HepG2 (cell line): ENCODE data around the gene ZNF597. TPM values are rescaled to one million over a fixed set of nuclear protein-coding genes. Genes with fewer than 3 reads are reported as not detected.

Experiments
- CBX1 ChIP-seq: IDR thresholded peaks from one replicate; pipeline ENCODE4 v1.6.1; 2016; ENCODE audit warnings: antibody characterized with exemption, low read depth
- CENPX ChIP-seq: sonication (generic); formaldehyde crosslinking; IDR thresholded peaks from 2 replicates; pipeline ENCODE4 v1.9.0; 2021; ENCODE audit warnings: mild to moderate bottlenecking, missing genetic modification reagents, moderate library complexity
- FOSL2 ChIP-seq: sonication (generic); formaldehyde crosslinking; IDR thresholded peaks from 2 replicates; pipeline ENCODE4 v1.4.0; 2020; ENCODE audit warnings: missing genetic modification reagents
- HCFC1 ChIP-seq: fragments of 150-350 bp; IDR thresholded peaks from 2 replicates; pipeline ENCODE4 v1.6.1; 2014; ENCODE audit warnings: low read depth, low read length
- IKZF1 ChIP-seq: fragments of 450-650 bp; IDR thresholded peaks from 2 replicates; pipeline ENCODE4 v1.7.1; 2016
- JUN ChIP-seq: sonication (generic); formaldehyde crosslinking; IDR thresholded peaks from 2 replicates; pipeline ENCODE4 v1.4.0; 2020; ENCODE audit warnings: mild to moderate bottlenecking, missing genetic modification reagents
- KDM2A ChIP-seq: sonication (generic); formaldehyde crosslinking; IDR thresholded peaks from 2 replicates; pipeline ENCODE4 v1.4.0; 2020; ENCODE audit warnings: low read depth, missing genetic modification reagents, borderline replicate concordance
- NFKB2 ChIP-seq: sonication (generic); formaldehyde crosslinking; IDR thresholded peaks from 2 replicates; pipeline ENCODE4 v1.4.0; 2020; ENCODE audit warnings: missing genetic modification reagents, borderline replicate concordance
- NFYC ChIP-seq: IDR thresholded peaks from 2 replicates; pipeline ENCODE4 v1.6.1; 2016; ENCODE audit warnings: missing genetic modification reagents, missing compliant biosample characterization
- RNF2 ChIP-seq: fragments of 450-650 bp; conservative IDR thresholded peaks from 2 replicates; pipeline ENCODE4 v1.6.1; 2016; ENCODE audit warnings: low read depth
- RNF219 ChIP-seq: sonication (generic); formaldehyde crosslinking; IDR thresholded peaks from 2 replicates; pipeline ENCODE4 v1.5.0; 2020; ENCODE audit warnings: mild to moderate bottlenecking, missing genetic modification reagents
- SALL1 ChIP-seq: sonication (generic); formaldehyde crosslinking; IDR thresholded peaks from 2 replicates; pipeline ENCODE4 v1.8.0; 2022; ENCODE audit warnings: mild to moderate bottlenecking, missing genetic modification reagents
- SIN3B ChIP-seq: fragments of 150-350 bp; IDR thresholded peaks from 2 replicates; pipeline ENCODE4 v1.6.1; 2014; ENCODE audit warnings: low read length
- SRSF1 ChIP-seq: fragments of 200-400 bp; formaldehyde crosslinking; optimal IDR thresholded peaks from 2 replicates; pipeline ENCODE3; 2017; ENCODE audit warnings: mild to moderate bottlenecking, low read depth, low read length, moderate library complexity
- TEAD3 ChIP-seq: optimal IDR thresholded peaks from 2 replicates; pipeline ENCODE3; 2016; ENCODE audit warnings: borderline replicate concordance
- XRCC5 ChIP-seq: fragments of 200-400 bp; formaldehyde crosslinking; optimal IDR thresholded peaks from 2 replicates; pipeline ENCODE3; 2017; ENCODE audit warnings: mild to moderate bottlenecking, low read length
- ZBTB20 ChIP-seq: sonication (generic); formaldehyde crosslinking; IDR thresholded peaks from 2 replicates; pipeline ENCODE4 v1.8.1; 2023; ENCODE audit warnings: missing genetic modification reagents, low read depth, mild to moderate bottlenecking, borderline replicate concordance
- ZBTB43 ChIP-seq: sonication (generic); formaldehyde crosslinking; conservative IDR thresholded peaks from 2 replicates; pipeline ENCODE4 v1.4.0; 2020; ENCODE audit warnings: missing genetic modification reagents
- ZFP41 ChIP-seq: sonication (generic); formaldehyde crosslinking; IDR thresholded peaks from 2 replicates; pipeline ENCODE4 v1.4.0; 2020; ENCODE audit warnings: mild to moderate bottlenecking, missing genetic modification reagents, borderline replicate concordance
- ZMYM4 ChIP-seq: sonication (generic); formaldehyde crosslinking; IDR thresholded peaks from 2 replicates; pipeline ENCODE4 v1.8.1; 2023; ENCODE audit warnings: mild to moderate bottlenecking, missing genetic modification reagents
- ZNF101 ChIP-seq: sonication (generic); formaldehyde crosslinking; IDR thresholded peaks from 2 replicates; pipeline ENCODE4 v1.4.0; 2020; ENCODE audit warnings: mild to moderate bottlenecking, low read depth, missing genetic modification reagents, borderline replicate concordance
- ZNF205 ChIP-seq: IDR thresholded peaks from 2 replicates; pipeline ENCODE4 v1.6.1; 2018; ENCODE audit warnings: missing biosample characterization, missing genetic modification reagents
- ZNF329 ChIP-seq: sonication (generic); formaldehyde crosslinking; IDR thresholded peaks from 2 replicates; pipeline ENCODE4 v1.9.0; 2021; ENCODE audit warnings: low read depth, mild to moderate bottlenecking, missing genetic modification reagents
- ZNF33A ChIP-seq: sonication (generic); formaldehyde crosslinking; IDR thresholded peaks from 2 replicates; pipeline ENCODE4 v1.5.1; 2020; ENCODE audit warnings: missing genetic modification reagents, mild to moderate bottlenecking, moderate library complexity, borderline replicate concordance
- ZNF383 ChIP-seq: sonication (generic); formaldehyde crosslinking; IDR thresholded peaks from 2 replicates; pipeline ENCODE4 v1.4.0; 2020; ENCODE audit warnings: missing genetic modification reagents, mild to moderate bottlenecking, borderline replicate concordance
- ZNF562 ChIP-seq: sonication (generic); formaldehyde crosslinking; IDR thresholded peaks from 2 replicates; pipeline ENCODE4 v1.8.0; 2022; ENCODE audit warnings: missing genetic modification reagents, borderline replicate concordance
- ZNF777 ChIP-seq: sonication (generic); formaldehyde crosslinking; IDR thresholded peaks from 2 replicates; pipeline ENCODE4 v1.4.0; 2020; ENCODE audit warnings: missing genetic modification reagents
- ZSCAN20 ChIP-seq: sonication (generic); formaldehyde crosslinking; IDR thresholded peaks from 2 replicates; pipeline ENCODE4 v1.4.0; 2020; ENCODE audit warnings: missing genetic modification reagents, mild to moderate bottlenecking, borderline replicate concordance
- ZSCAN22 ChIP-seq: sonication (generic); formaldehyde crosslinking; IDR thresholded peaks from 2 replicates; pipeline ENCODE4 v1.4.0; 2020; ENCODE audit warnings: mild to moderate bottlenecking, missing genetic modification reagents
- polyA plus RNA-seq, 8 experiments: library from polyadenylated mRNA; depleted of rRNA in 3 of 8; stranded (reverse) in 7 of 8; unstranded in 1 of 8; fragments of >200 nt; fragmentation: Illumina TruSeq in 4 of 8; extraction: Trizol in 4 of 8; gene quantifications; 2 replicates each; pipeline versions ENCODE4 v1.2.1 to v1.2.3, GENCODE V29; 2011 to 2016; ENCODE audit warnings: low read depth in 4 of 8, missing spikeins in 1 of 8, mixed read lengths in 1 of 8; ENCODE audit not compliant: insufficient read depth in 1 of 8
- total RNA-seq, 5 experiments: library from RNA; depleted of rRNA; stranded (reverse); fragments of >200 nt; fragmentation: Illumina TruSeq; extraction: Trizol; gene quantifications; 2 replicates each; pipeline ENCODE4 v1.2.3, GENCODE V29; 2016; ENCODE audit warnings: low read depth in 1 of 5

ZNF597 gene
- total and polyA plus RNA-seq, 2 of the 13 experiments (the other 11 are each of a cell fraction or from before 2014, with no cell fraction given), result 1.3 to 2.4 TPM

GRCh38 chr16:3457434-3458252 is 14.3 kb upstream of the ZNF597 start (continued):
- peak; percentile 65; the same call in 1 of the 2 replicates for TF ChIP-seq HCFC1
- TF ChIP-seq ZNF383, result no peak
- TF ChIP-seq SRSF1, result peak; percentile 77
- TF ChIP-seq ZSCAN22 (CRISPR knock-in tag), result peak; percentile 58; the same call in 1 of the 2 replicates
- no peak for TF ChIP-seq ZNF101 (CRISPR knock-in tag)
- peak; percentile 75; the same call in 1 of the 2 replicates for TF ChIP-seq NFKB2 (CRISPR knock-in tag)
- peak; percentile 65; the same call in 1 of the 2 replicates for TF ChIP-seq ZNF777 (CRISPR knock-in tag)
- TF ChIP-seq KDM2A (CRISPR knock-in tag), result peak; percentile 91
- TF ChIP-seq ZBTB43 (CRISPR knock-in tag), result 0 out of 2 replicates have a peak, but pooled peaks have one; percentile 23
- peak; percentile 69; the same call in 1 of the 2 replicates for TF ChIP-seq SALL1 (CRISPR knock-in tag)
- TF ChIP-seq FOSL2 (CRISPR knock-in tag), result peak; percentile 21; the same call in 1 of the 2 replicates
- peak; percentile 77 for TF ChIP-seq ZMYM4 (CRISPR knock-in tag)
- TF ChIP-seq SIN3B, result no peak; the same call in 1 of the 2 replicates
- TF ChIP-seq RNF2, result peak; percentile 89; the same call in 1 of the 2 replicates
- TF ChIP-seq ZSCAN20 (CRISPR knock-in tag), result peak; percentile 91; the same call in 1 of the 2 replicates
- peak; percentile 82 for TF ChIP-seq NFYC (CRISPR knock-in tag)
- TF ChIP-seq RNF219 (CRISPR knock-in tag), result no peak
- peak; percentile 71; the same call in 1 of the 2 replicates for TF ChIP-seq ZNF329 (CRISPR knock-in tag)
- TF ChIP-seq ZNF33A (CRISPR knock-in tag), result peak; percentile 61; the same call in 1 of the 2 replicates
- TF ChIP-seq ZFP41 (CRISPR knock-in tag), result no peak; the same call in 1 of the 2 replicates
- peak; percentile 76; the same call in 1 of the 2 replicates for TF ChIP-seq ZNF205 (CRISPR knock-in tag)
- no peak for TF ChIP-seq CENPX (CRISPR knock-in tag)
- TF ChIP-seq CBX1, result peak; percentile 62
- TF ChIP-seq ZNF562 (CRISPR knock-in tag), result no peak
- peak; percentile 50; the same call in 1 of the 2 replicates for TF ChIP-seq JUN (CRISPR knock-in tag)
- no peak for TF ChIP-seq IKZF1
- peak; percentile 21 for TF ChIP-seq XRCC5
- no peak for TF ChIP-seq TEAD3
- TF ChIP-seq ZBTB20 (CRISPR knock-in tag), result peak; percentile 21; the same call in 1 of the 2 replicates
